Prostate gland (tissue), 2 donors: ENCODE results near the gene GPR137B. TPM values are rescaled to one million over a fixed set of nuclear protein-coding genes. Genes with fewer than 3 reads are reported as not detected.

Experiments
- DNase-seq: peaks from one replicate; pipeline ENCODE4 v3.0.0-alpha.2; 2019; ENCODE audit warnings: low spot score
- H3K27ac ChIP-seq, 2 donors: fragments of 200-600 bp; sonication (generic); 2 replicates each; pipeline ENCODE4 v1.5.1; 2017 to 2019
- H3K27me3 ChIP-seq: fragments of 200-600 bp; sonication (generic); replicated peaks from 2 replicates; pipeline ENCODE4 v1.5.1; 2019; ENCODE audit not compliant: insufficient read depth
- H3K36me3 ChIP-seq, 2 donors: fragments of 200-600 bp; sonication (generic); 1 replicate in 1 of 2; 2 replicates in 1 of 2; pipeline versions ENCODE4 v1.5.1 to v1.8.1; 2017 to 2019
- H3K4me1 ChIP-seq: fragments of 200-600 bp; sonication (generic); replicated peaks from 2 replicates; pipeline ENCODE4 v1.5.1; 2019
- H3K4me3 ChIP-seq, 2 donors: fragments of 200-600 bp; sonication (generic); 2 replicates each; pipeline ENCODE4 v1.5.1; 2017 to 2019
- H3K9me3 ChIP-seq: fragments of 200-600 bp; sonication (generic); 2 replicates; pipeline ENCODE4 v1.5.1; 2017
- CTCF ChIP-seq, 4 experiments: fragments of 200-600 bp in 2 of 4; fragments of 450-650 bp in 2 of 4; sonication (generic) in 2 of 4; IDR thresholded peaks; 1 replicate in 3 of 4; 2 replicates in 1 of 4; pipeline ENCODE4 v1.5.1; 2016 to 2019; ENCODE audit warnings: antibody characterized with exemption in 4 of 4, mild to moderate bottlenecking in 2 of 4, moderate library complexity in 2 of 4
- POLR2A ChIP-seq: fragments of 450-650 bp; IDR thresholded peaks from one replicate; pipeline ENCODE4 v1.6.1; 2016; ENCODE audit warnings: antibody characterized with exemption, mild to moderate bottlenecking
- POLR2AphosphoS5 ChIP-seq: sonication (generic); formaldehyde crosslinking; IDR thresholded peaks from one replicate; pipeline ENCODE4 v1.6.1; 2017; ENCODE audit warnings: antibody characterized with exemption
- WGBS: methylation state at CpG from one replicate; pipeline ENCODE4 v1.1.5; 2018; 5-methylcytosine and 5-hydroxymethylcytosine counted together
- intact Hi-C: fragments of 100-400 bp; cut with DNase I; formaldehyde crosslinking; loops from one replicate; pipeline ENCODE4 v1.14.2; 2022
- total RNA-seq, 2 donors: library from RNA; depleted of rRNA; stranded (reverse); fragments of >200 nt; gene quantifications; one replicate each; pipeline ENCODE4 v1.1.0, GENCODE V29; 2016

GPR137B gene
- total RNA-seq, 2 donors from 2014 or later: 9.1 to 33.7 TPM

GRCh38 chr1:236110137-236110536 lies 32.2 kb upstream of the GPR137B start:
- no peak overlapping the region for H3K27ac ChIP-seq
- TF ChIP-seq POLR2A (no peak), CTCF (IDR thresholded peaks at IDR 0.05) (no peak), POLR2AphosphoS5 (no peak)
- no peaks in the 10 kb centered on the region for H3K9me3 ChIP-seq
- H3K27me3 ChIP-seq: no peaks in the 10 kb centered on the region
- no peak overlapping the region for H3K4me3 ChIP-seq
- H3K4me1 ChIP-seq: no peaks in the 10 kb centered on the region
- no peak for DNase-seq
- WGBS: 92% methylated on average over 13 of the region's 13 CpGs
- intact Hi-C loops: no loop called here
- no peaks in the 10 kb centered on the region for H3K36me3 ChIP-seq

GRCh38 chr1:236111527-236112331 lies 30.6 kb upstream of the GPR137B start:
- no peak for TF ChIP-seq POLR2A
- TF ChIP-seq CTCF (IDR thresholded peaks at IDR 0.05): no peak
- TF ChIP-seq POLR2AphosphoS5: no peak
- Histone ChIP-seq H3K27me3 (no peaks in the 10 kb centered on the region), H3K4me1 (no peaks in the 10 kb centered on the region), H3K4me3 (no peak overlapping the region), H3K9me3 (no peaks in the 10 kb centered on the region), H3K36me3 (no peaks in the 10 kb centered on the region), H3K27ac (no peak overlapping the region)
- intact Hi-C loops: no loop called here
- 95% methylated on average over 17 of the region's 17 CpGs for WGBS
- DNase-seq: no peak

GRCh38 chr1:236112332-236112627 lies 30.1 kb upstream of the GPR137B start:
- 88% methylated on average over 6 of the region's 6 CpGs for WGBS
- no peaks in the 10 kb centered on the region for H3K4me1 ChIP-seq
- H3K9me3 ChIP-seq: no peaks in the 10 kb centered on the region
- DNase-seq: no peak
- no peak overlapping the region for H3K4me3 ChIP-seq
- H3K36me3 ChIP-seq: no peaks in the 10 kb centered on the region
- no peaks in the 10 kb centered on the region for H3K27me3 ChIP-seq
- TF ChIP-seq POLR2A (no peak), CTCF (IDR thresholded peaks at IDR 0.05) (no peak), POLR2AphosphoS5 (no peak)
- no peak overlapping the region for H3K27ac ChIP-seq
- intact Hi-C loops: no loop called here

- Histone ChIP-seq H3K36me3 (no peaks in the 10 kb centered on the region), H3K27me3 (no peaks in the 10 kb centered on the region), H3K9me3 (no peaks in the 10 kb centered on the region), H3K4me3 (no peak overlapping the region), H3K27ac (no peak overlapping the region), H3K4me1 (no peaks in the 10 kb centered on the region)
- DNase-seq: no peak
- TF ChIP-seq POLR2AphosphoS5 (no peak), POLR2A (no peak), CTCF (IDR thresholded peaks at IDR 0.05) (no peak)
- WGBS: 89% methylated on average over 15 of the region's 15 CpGs
- intact Hi-C loops: no loop called here
Observed at GRCh38 chr1:236113324-236114032, 28.9 kb upstream of the GPR137B start.
